Activated CD8-positive, alpha-beta T cell treated with anti-CD3 and anti-CD28 coated beads for 36 hours (primary cell): ENCODE measurements around the gene SUB1. TPM values are rescaled to one million over a fixed set of nuclear protein-coding genes. Genes with fewer than 3 reads are reported as not detected.

Experiments used
- ATAC-seq: fragments of 200-7000 bp; cut with Tn5 transposase; one replicate; pipeline ENCODE4 v1.10.0; 2021; ENCODE audit warnings: mild to moderate bottlenecking, moderate library complexity
- CTCF ChIA-PET: fragments of 350-600 bp; sonication (Branson Sonifier 250); formaldehyde crosslinking; loops from one replicate; lab custom pipeline; 2021; ENCODE audit warnings: antibody characterized with exemption; lab: Charles Lee
- POLR2A ChIA-PET: fragments of 350-600 bp; sonication (Branson Sonifier 250); formaldehyde crosslinking; loops from one replicate; lab custom pipeline; 2021; ENCODE audit warnings: antibody characterized with exemption; lab: Charles Lee
- DNase-seq: peaks from one replicate; pipeline ENCODE4 v3.0.0-alpha.2; 2020
- H3K27ac Mint-ChIP-seq: one replicate; pipeline ENCODE4 v1.8.0; 2021; ENCODE audit warnings: mild to moderate bottlenecking, mixed read lengths
- H3K27me3 Mint-ChIP-seq: one replicate; pipeline ENCODE4 v1.8.0; 2021; ENCODE audit warnings: mixed read lengths
- H3K36me3 Mint-ChIP-seq: one replicate; pipeline ENCODE4 v1.8.0; 2021; ENCODE audit warnings: low read depth, mixed read lengths
- H3K4me1 Mint-ChIP-seq: one replicate; pipeline ENCODE4 v1.8.0; 2021; ENCODE audit warnings: low read depth, mixed read lengths
- H3K4me3 Mint-ChIP-seq: one replicate; pipeline ENCODE4 v1.8.0; 2021; ENCODE audit warnings: mild to moderate bottlenecking, moderate library complexity, mixed read lengths
- H3K9me3 Mint-ChIP-seq: one replicate; pipeline ENCODE4 v1.8.0; 2021; ENCODE audit warnings: mixed read lengths
- intact Hi-C: fragments of 100-400 bp; cut with micrococcal nuclease; formaldehyde crosslinking; loops from one replicate; pipeline ENCODE4 v1.10.0; 2022
- total RNA-seq, 2 experiments: library from RNA; stranded (reverse); gene quantifications; one replicate each; pipeline ENCODE4 v1.2.3, GENCODE V29; 2021
- TF ChIP-seq, protein P1 (sequence below): fragments of 200-600 bp; IDR thresholded peaks from one replicate; pipeline ENCODE4 v1.8.0; 2022; ENCODE audit warnings: antibody characterized with exemption, mild to moderate bottlenecking

Gene SUB1
- total RNA-seq, 2 experiments from 2014 or later, result 403 to 431 TPM

DNA sequence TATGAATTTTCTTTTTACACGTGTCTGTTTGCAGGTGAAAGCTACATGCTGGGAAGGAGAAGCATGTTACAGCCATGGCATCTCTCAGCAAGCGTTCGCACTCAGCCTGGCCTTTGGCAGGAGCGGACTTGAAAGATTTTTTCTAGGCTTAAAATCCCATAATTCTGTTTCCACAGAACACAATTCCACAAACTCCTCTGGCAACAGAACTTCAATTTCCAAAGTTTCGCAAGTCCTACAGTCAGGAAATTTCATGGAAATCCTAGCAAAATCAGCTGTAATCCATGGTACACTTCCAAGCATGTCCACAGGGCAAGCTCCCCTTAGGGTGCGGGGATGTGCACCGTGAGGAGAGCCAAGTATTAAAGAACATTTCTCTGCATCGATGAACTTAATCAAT lies 35.9 kb downstream of the SUB1 start:
- Mint-ChIP-seq H3K4me1 (no peaks in the 10 kb centered on the region), H3K36me3 (no peaks in the 10 kb centered on the region), H3K27ac (no peak overlapping the region), H3K27me3 (no peaks in the 10 kb centered on the region), H3K4me3 (no peak overlapping the region), H3K9me3 (no peaks in the 10 kb centered on the region)
- DNase-seq (no peak), ATAC-seq (no peak)
- intact Hi-C loops, result no loop called here
- TF ChIP-seq, protein P1, sequence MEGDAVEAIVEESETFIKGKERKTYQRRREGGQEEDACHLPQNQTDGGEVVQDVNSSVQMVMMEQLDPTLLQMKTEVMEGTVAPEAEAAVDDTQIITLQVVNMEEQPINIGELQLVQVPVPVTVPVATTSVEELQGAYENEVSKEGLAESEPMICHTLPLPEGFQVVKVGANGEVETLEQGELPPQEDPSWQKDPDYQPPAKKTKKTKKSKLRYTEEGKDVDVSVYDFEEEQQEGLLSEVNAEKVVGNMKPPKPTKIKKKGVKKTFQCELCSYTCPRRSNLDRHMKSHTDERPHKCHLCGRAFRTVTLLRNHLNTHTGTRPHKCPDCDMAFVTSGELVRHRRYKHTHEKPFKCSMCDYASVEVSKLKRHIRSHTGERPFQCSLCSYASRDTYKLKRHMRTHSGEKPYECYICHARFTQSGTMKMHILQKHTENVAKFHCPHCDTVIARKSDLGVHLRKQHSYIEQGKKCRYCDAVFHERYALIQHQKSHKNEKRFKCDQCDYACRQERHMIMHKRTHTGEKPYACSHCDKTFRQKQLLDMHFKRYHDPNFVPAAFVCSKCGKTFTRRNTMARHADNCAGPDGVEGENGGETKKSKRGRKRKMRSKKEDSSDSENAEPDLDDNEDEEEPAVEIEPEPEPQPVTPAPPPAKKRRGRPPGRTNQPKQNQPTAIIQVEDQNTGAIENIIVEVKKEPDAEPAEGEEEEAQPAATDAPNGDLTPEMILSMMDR, result no peak
- POLR2A ChIA-PET, result no interaction called here
- CTCF ChIA-PET, result interaction anchor here (1.8 kb wide), 1 partner anchor 132 kb away, joined by 12 read pairs; no protein-coding TSS in a partner anchor

DNA sequence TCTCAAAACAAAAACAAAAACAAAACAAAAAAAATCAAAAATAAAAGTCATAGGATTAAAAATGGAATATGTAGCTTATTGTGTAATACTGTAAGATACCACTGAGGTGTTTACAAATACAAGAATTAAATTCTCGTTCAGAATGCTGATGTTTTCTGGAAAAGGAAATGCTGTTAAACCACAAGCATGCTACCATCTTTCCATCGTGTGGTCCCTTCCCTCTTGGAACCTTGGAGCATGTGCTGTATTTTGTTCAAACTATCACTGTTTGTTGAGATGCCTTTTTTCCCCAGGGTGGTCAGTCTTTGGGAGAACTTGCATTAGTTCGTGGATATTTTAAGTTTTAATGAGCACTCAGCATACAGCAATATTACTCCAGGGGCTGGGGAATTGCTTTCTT lies 39.7 kb downstream of the SUB1 start:
- ATAC-seq, result no peak
- intact Hi-C loops, result no loop called here
- Mint-ChIP-seq H3K36me3 (no peaks in the 10 kb centered on the region), H3K4me3 (no peak overlapping the region), H3K9me3 (no peaks in the 10 kb centered on the region), H3K4me1 (no peaks in the 10 kb centered on the region), H3K27ac (no peak overlapping the region), H3K27me3 (no peaks in the 10 kb centered on the region)
- ChIA-PET POLR2A (no interaction called here), CTCF (no interaction called here)
- DNase-seq, result no peak
- TF ChIP-seq, protein P1, result no peak

DNA sequence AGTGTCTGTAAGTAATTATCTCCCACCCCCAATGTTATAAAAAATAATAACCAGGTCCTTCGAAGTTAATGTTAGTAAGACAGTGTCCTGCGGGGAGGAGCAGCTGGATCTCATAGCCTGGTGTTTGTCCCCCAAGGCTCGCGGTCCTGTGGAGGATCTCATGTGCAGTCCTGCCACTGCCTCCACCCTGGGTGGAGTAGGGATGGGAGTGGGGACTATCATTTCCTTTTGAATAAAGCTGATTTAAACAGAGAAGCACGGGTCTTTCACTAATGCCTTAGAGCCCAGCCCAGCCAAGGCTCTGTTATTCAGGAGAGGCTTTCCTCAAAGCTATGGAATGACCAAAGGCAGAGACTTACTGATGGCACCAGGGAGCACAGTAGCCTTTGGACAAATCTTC lies 40.2 kb downstream of the SUB1 start:
- POLR2A ChIA-PET, result no interaction called here
- CTCF ChIA-PET, result no interaction called here
- Mint-ChIP-seq H3K27ac (no peak overlapping the region), H3K4me3 (no peak overlapping the region), H3K27me3 (no peaks in the 10 kb centered on the region), H3K36me3 (no peaks in the 10 kb centered on the region), H3K4me1 (no peaks in the 10 kb centered on the region), H3K9me3 (no peaks in the 10 kb centered on the region)
- no peak for ATAC-seq
- DNase-seq, result no peak
- intact Hi-C loops, result no loop called here
- TF ChIP-seq, protein P1, result no peak

DNA sequence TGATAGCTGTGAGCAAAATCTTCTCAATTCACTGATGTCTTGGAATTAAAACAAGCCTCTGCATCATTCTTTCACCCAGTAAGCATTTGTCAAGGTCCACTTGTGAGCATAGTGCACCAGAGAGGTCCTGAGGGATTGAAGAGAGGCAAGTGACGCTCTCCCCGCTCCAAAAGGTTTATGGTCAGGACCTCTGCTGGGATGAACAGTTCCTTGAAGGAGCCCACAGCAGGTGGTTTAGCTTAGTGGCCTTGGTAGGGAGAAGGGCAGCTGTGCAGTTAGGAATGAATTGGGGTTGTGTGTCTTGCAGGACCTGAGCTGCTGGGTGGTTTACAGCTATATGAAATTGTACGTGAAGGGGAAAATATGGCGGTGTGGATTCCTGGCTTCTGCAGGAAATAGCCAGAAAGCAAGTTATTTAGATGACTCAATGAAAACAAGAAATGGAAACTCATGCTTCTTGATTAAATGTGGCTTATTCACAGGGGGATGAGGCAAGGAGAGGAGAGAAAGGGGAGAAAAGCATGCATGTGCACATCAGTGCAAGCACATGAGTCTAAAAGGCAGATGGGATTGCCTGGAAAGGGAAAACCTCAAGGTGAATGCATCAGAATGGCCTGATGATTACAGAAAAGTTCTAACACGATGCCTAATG lies 42.0 kb downstream of the SUB1 start:
- TF ChIP-seq, protein P1, result no peak
- H3K4me3 Mint-ChIP-seq, result no peak overlapping the region
- no peak for DNase-seq
- POLR2A ChIA-PET, result no interaction called here
- intact Hi-C loops, result no loop called here
- no peak for ATAC-seq
- H3K27me3 Mint-ChIP-seq, result no peaks in the 10 kb centered on the region
- CTCF ChIA-PET, result interaction anchor here (1.0 kb wide), 1 partner anchor 137 kb away, joined by 3 read pairs; no protein-coding TSS in a partner anchor
- H3K36me3 Mint-ChIP-seq, result no peaks in the 10 kb centered on the region
- no peak overlapping the region for H3K27ac Mint-ChIP-seq
- no peaks in the 10 kb centered on the region for H3K4me1 Mint-ChIP-seq
- no peaks in the 10 kb centered on the region for H3K9me3 Mint-ChIP-seq

DNA sequence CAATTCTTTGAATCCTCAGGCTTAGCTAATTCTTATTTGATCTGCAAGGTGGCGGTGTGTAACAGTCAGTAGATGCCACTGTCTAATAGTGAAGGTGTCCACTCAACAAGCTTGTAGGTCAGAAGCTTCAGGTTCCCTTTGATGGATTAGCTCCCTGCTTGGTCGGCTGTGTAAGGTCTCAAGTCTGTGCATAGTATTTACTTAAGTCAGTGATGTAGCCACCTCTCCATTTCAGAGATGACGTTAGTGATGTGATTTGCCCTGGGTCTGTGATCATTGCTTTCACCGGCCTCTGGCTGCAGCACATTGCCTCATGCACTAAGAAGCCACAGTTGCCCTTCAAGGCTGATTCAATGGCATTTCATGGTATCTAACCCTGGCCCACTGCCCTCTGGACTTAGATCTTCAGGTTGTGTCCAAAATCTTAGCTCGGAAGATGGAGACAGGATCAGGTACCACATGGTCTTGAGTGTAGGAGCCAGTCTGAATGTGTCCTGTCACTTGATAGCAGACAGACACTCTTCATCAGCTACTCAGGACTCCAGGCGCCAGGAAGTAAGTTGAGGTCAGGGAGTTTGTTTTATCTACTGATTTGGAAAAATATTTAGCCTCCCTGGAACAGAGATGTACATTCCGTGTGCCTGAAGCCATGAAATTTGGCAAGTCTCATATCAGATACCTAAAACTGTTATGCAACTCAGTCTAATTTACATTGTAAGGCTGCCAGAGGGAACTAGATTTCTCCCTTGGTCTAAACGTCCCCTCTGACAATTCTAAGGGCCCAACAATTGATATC lies 42.9 kb downstream of the SUB1 start:
- no peaks in the 10 kb centered on the region for H3K9me3 Mint-ChIP-seq
- ATAC-seq (no peak), DNase-seq (no peak)
- H3K27me3 Mint-ChIP-seq, result no peaks in the 10 kb centered on the region
- TF ChIP-seq, protein P1, result no peak
- H3K27ac Mint-ChIP-seq, result no peak overlapping the region
- no peak overlapping the region for H3K4me3 Mint-ChIP-seq
- no peaks in the 10 kb centered on the region for H3K4me1 Mint-ChIP-seq
- ChIA-PET POLR2A (no interaction called here), CTCF (interaction anchor here (1.0 kb wide), 1 partner anchor 138 kb away, joined by 3 read pairs; no protein-coding TSS in a partner anchor)
- intact Hi-C loops, result no loop called here
- H3K36me3 Mint-ChIP-seq, result no peaks in the 10 kb centered on the region
